Glomerular visceral epithelial cell (primary cell): Measurements from ENCODE around the gene RASAL1.

Source experiments
- DNase-seq: peaks from one replicate; pipeline ENCODE4 v3.0.0-alpha.2; 2016; ENCODE audit errors: extremely low spot score

The RASAL1 gene

GRCh38 chr12:113058553-113058952 is 77.0 kb downstream of the RASAL1 start:
- no peak for DNase-seq

DNA sequence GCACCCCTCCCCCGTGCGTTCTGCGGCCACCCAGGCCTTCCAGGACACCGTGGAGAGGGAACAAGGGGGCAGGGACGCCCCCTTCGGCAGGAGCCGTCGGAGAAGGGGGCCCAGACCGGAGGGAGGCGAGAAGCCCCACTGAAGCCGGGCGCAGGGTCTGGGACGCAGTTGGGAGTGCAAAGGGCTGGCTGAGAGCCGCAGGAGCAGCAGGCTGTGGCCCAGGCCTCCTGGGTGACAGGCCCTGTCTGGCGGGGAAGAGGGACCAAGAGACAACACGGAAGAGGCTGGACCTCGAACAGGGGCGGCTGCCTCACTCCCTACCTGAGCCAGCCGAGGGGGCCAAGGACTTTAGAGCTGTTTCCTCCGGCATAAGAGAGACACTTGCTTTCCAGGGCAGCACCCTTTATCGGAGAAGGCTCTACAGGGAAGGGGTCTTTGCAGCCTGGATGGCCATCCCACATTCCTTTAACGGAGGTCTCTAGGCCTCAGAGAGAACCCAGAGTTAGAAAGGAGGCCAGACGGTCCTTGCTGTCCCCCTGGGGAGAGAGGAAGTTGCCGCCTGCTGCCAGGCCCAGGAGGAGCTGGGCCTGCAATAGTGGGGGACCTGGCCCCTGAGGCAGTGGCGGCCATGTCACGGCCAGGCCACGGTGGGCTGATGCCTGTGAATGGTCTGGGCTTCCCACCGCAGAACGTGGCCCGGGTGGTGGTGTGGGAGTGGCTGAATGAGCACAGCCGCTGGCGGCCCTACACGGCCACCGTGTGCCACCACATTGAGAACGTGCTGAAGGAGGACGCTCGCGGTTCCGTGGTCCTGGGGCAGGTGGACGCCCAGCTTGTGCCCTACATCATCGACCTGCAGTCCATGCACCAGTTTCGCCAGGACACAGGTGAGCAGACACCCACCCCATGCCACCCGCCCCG is 77.7 kb downstream of the RASAL1 start:
- DNase-seq = no peak

- DNase-seq = no peak
These were observed 78.7 kb downstream of the RASAL1 start, which contains the start of gene DTX1 for GRCh38 chr12:113056631-113057488. Gene DTX1, plus strand, starts transcription at chr12:113056730. Its CDS starts 1,463 bp downstream, at chr12:113058193.

GRCh38 chr12:113056381-113056630 is 79.3 kb downstream of the RASAL1 start:
- DNase-seq = no peak

DNA sequence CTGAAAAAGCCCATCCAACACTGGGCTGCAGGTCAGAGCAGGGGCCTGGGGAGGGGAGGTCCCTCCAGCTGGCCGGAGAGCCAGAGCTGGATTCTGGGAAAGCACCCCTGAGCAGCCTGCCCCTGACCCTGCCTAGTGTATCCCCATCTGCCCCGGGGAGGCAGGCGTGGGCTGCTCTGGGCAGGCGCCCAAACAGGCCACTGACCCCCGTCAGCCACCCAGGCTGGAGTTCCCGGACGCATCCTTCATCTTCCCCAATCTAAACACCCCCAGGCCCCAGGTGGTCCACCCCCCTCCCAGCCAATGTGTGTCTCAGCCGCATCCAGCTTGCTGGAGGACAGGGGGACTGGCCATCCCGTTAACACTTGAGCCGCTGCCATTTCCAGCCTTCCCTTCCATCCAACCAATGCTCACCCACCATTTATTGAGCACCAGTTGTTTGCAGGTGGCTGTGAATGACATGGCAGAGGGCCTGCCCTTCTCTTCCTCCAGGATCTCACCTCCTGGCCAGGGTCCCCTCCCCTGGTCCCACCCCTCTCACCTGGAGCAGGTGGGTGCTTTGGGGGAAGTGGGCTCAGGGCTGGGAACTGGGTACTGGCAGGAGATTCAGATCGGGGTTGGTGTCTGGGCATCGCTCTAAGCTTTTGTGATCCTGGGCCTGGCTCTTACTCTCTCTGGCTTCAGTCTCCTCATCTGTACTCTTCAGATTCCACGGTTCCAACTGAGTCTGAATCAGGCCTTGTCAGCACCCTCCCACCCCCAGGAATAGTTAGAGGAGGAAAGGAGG is 79.8 kb downstream of the RASAL1 start:
- DNase-seq = no peak

GRCh38 chr12:113054948-113055486 is 80.5 kb downstream of the RASAL1 start:
- no peak for DNase-seq

GRCh38 chr12:113052326-113052725 is 83.2 kb downstream of the RASAL1 start:
- no peak for DNase-seq

- DNase-seq = no peak
These were observed 83.8 kb downstream of the RASAL1 start for GRCh38 chr12:113051759-113052158.

GRCh38 chr12:113050795-113051194 is 84.8 kb downstream of the RASAL1 start:
- DNase-seq = no peak

DNA sequence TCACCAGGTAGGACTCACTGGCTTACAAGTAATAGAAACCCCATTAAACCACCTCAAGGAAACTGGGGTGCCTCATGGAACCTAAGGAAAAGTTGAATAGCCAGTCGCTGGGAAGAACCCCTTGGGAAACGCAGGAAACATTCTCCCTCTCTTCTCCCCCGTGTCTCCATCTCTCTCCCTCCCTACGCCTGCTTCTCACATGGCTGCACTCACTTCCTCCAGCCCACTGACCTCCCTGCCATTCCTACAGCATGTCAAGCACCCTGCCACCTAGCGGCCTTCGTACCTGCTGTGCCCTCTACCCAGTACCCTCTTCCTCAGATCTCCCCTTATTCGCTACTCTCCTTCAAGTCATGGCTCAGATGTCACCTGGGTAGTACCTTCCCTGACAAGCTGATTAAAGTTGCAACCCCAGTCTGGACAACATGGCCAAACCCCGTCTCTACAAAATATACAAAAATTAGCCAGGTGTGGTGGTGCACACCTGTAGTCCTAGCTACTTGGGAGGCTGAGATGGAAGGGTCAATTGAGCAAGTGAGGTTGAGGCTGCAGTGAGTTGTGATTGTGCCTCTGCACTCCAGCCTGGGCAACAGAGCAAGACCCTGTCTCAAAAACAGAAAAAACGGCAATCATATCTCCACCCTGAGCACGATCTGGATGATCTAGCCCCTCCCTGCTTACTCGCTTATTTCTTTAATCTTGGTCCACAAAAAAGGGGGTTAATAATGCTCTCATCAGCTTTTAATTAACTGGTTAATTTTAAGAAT is 85.4 kb downstream of the RASAL1 start:
- peak; percentile 71 for DNase-seq
